ENCODE measurements around the gene AOC1.

DNA sequence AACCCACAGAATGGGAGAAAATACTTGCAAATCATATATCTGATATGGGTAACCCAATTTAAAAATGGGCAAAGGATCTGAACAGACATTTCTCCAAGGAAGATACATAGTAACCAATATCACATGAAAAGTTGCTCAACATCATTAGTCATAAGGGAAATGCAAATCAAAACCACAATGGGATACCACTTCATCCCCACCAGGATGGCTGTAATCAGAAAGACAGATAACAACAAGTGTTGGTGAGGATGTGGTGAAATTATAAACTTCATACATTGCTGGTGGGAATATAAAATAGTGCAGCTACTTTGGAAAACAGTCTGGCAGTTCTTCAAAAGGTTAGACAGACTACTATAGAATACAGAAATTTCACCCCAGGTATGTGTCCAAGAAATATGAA lies 19.3 kb downstream of the AOC1 start:
- no peak for TF ChIP-seq CTCF (IDR thresholded peaks at IDR 0.05)
- TF ChIP-seq POLR2AphosphoS5 (IDR thresholded peaks at IDR 0.05; ENCODE audit: insufficient read depth in 1 of 2, low read depth in 1 of 2), result no peak

All from vagina (tissue), 2 donors.